ENCODE results near the gene TBCD.

Gene TBCD

DNA sequence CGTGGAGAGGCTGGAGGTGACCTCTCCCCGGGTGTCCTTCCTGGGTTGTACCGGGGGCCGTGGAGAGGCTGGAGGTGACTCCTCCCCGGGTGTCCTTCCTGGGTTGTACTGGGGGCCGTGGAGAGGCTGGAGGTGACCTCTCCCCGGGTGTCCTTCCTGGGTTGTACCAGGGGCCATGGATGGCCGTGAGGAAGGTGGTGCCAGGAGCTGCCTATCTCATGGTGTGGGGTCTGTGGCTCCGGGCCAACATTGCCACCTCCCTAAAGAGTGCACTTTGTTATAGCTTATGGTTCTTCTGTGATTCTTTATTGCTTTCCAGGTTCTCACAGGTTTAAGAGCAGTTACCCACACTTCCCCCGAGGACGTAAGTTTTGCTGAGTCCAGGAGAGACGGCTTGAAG, 174.2 kb downstream of the TBCD start:
- DNase-seq (ENCODE audit: low spot score) = no peak

GRCh38 chr17:82926716-82927115, 174.9 kb downstream of the TBCD start:
- no peak for DNase-seq (ENCODE audit: low spot score)

DNA sequence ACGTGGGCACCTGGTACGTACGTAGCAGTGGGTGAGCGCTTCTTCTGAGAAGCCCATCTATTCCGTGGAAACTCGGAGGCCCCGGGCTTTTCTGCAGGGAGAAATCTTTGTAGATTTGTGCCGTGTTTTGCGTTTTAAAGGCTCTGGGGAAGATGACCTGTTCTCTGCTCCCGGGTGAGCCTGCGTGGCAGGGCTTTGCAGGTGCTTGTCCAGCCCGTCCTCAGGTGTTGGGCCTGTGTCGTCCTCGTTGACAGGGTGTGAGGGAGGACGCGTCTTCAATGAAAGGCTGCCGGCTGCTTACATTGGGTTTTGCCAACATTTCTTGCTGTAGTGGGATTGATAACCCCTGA, 175.4 kb downstream of the TBCD start:
- no peak for DNase-seq (ENCODE audit: low spot score)

DNA sequence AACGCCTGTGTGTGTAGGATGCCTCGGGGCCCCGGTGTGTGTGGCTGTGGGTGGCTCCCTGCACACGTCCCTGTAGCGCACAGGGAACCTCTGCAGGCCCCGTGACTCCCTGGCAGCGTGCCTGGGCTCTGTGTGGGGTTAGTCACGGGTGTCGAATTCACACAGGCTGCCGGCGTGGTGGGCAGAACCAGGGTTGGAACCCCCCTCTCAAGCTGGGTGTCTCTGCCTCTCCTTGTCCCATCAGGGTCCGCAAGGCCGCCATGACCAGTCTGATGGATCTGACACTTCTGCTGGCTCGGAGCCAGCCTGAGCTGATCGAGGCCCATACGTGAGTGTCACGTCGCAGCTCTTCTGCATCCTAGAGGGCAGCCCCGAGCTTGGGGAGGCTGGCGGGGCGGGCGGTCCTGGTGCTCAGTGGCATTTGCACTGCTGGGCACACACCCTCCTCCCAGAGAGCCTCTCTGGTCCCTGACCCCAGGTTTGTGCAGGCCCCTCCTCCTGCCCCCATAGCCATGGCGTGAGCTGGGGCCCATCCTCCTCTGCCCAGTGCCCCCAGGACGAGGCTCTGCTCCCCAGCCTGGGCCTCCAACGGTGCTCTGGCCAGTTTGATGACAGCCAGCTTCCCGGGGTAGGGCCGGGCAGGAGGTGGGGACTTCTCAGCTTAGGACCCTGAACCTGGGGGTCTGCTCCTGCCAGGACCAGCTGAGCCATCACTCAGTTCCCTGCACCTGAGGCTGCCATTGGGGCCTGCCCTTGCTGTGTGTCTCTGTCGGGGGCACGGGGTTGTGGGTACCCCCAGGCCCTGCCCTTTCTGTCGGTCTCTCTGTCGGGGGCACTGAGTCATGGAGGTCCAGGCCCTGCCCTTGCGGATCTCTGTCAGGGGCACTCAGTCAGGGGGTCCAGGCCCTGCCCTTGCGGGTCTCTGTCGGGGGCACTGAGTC, 176.1 kb downstream of the TBCD start:
- DNase-seq (ENCODE audit: low spot score) = no peak

GRCh38 chr17:82929011-82929622, 177.3 kb downstream of the TBCD start:
- no peak for DNase-seq (ENCODE audit: low spot score)

GRCh38 chr17:82929676-82930042, 177.8 kb downstream of the TBCD start:
- no peak for DNase-seq (ENCODE audit: low spot score)

DNA sequence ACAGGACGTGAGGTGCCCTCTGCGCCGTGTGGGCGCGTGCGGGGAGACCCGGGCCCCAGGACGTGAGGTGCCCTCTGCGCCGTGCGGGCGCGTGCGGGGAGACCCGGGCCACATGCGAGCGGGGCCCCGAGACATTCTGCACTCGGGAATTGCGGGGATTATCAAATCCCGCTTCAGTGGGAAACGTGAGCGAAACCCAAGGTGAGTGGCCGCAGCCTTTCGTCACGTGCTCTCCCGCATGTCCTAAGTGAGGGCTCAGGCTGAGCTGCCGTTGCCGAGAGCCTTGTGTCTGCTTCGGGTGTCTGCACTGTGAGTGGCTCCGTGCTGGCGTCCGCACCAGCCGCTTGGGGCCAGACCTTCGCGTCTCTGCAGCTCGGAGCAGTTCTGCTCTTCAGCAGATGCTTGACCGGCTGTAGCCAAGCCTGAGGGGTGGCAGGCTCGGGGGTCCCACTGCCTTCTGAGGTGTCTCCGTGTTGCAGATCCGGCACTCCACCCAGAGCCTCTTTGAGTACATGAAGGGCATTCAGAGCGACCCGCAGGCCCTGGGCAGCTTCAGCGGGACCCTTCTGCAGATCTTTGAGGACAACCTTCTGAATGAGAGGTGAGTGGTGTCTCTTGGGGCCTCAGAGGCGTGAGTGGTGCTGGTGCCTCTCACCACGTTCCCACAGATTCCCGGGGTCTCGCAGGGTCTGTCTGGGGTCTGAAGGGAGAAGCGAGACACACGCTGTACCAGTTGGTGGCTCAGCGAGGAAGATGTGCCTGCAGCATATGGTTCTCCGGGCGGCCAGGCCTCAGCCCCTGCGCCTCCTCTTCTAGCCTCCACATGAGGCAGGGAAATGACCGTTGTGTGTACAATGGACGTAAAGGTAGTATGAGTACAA, 178.4 kb downstream of the TBCD start:
- no peak for DNase-seq (ENCODE audit: low spot score)

DNA sequence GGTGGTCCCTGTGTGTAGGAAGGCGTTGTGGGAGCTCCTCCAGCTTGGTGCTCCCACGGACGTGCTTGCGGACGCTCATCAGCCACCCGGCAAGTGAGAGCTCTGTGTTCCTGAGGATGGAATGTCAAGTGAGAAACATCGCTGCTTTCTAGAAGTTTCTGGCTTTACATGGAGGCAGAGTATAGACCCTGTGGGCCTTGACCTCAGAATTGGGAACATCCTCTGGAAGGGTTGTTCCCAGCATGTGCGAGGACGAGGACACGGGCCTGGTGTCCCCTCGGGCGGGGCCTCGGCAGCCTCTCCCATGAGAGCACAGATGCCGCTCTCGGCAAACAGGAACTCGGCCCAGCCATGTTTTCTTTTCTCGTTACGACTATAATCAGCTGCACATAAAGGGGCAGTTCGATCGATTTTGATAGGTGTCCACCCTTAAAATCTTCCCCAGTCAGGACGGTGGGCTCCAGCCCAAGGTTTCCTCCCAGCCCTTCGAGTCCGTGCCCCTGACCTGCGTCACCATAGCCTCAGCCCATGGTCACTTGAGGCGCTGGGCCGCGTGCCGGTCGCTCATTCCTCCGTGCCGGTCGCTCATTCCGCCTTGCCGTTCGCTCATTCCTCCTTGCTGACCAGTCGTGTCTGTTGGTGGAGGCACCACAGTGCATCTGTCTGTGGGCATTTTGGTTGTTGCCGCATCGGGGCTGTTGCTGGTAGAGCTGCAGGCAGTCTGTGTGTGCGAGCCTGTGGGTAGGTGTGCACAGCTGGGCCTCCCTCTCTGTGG, 179.2 kb downstream of the TBCD start:
- no peak for DNase-seq (ENCODE audit: low spot score)

GRCh38 chr17:82931699-82932517, 180.0 kb downstream of the TBCD start:
- peak; percentile 38 for DNase-seq (ENCODE audit: low spot score)

DNA sequence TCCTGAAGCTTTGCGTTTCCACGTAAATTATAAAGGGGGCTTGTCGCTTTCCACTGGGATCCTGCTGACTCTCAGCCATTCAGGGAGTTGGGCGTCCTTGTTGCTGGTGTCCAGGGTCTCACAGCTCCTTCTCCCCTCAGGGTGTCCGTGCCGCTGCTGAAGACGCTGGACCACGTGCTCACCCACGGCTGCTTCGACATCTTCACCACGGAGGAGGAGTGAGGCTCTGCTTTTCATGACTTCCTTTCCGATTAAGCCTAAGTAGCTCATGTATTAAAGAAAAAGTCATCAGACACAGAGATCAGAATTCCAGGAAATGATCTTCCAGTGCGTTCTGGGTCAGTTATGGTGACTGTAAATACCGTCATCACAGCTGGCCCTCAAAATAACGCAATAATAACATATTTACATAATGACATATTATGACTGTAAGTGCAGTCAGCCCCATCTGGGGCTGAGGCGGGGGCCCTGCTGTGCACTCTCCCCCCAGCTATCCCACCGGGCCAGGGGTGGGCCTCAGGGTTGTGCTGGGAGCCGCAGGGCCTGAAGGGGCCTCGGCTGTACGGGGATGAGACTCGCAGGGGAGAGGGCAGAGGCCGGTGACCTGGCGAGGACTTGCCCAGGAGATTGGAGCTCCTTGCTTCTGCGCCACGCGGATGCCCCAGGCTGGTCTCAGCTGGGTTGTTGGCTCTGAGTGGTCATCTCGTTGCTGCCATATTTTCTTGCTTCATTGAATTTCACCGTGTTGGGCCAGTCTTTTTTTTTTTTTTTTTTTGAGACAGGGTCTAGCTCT, 180.8 kb downstream of the TBCD start:
- DNase-seq (ENCODE audit: low spot score) = no peak

DNA sequence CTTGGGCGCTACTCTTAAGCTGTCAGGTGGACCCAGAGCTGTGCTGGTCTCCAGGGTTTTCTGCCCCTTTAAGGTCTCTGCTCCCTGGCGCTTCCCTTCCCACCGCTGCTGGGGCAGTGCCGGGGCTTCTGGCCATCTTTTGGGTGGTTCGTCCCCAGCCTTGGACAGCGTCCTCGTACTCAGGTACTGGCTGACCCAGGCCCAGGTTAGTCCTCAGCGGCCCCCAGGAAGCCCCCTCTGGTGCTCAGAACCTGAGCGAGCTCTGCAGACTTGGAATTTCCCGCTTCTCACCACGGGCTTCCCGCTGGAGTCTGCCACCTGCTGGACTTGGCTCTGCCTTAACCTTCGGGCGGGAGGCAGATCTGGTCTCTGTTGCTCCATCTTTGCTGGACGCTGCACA, 182.0 kb downstream of the TBCD start:
- DNase-seq (ENCODE audit: low spot score) = no peak

GRCh38 chr17:82935966-82936767, 184.3 kb downstream of the TBCD start:
- no peak for DNase-seq (ENCODE audit: low spot score)

DNA sequence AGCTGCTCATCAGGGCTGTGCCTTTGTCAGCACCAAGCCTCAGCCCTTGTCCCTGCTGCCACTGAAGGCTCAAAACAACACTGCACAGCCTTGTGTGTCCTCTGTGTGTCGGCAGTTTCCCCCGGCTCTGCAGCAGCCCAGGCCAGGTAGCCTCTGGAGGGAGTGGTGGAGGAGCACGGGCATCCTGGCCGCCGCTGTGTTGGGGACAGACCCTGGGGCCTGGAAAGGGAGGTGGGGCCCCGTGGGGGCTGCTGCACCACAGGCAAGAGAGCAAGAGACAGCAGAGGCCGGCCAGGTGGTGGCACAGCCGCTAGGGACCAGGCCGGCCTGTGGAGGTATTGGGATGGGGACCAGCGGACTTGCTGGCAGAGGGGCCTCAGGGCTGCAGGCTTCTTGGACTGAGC, 184.9 kb downstream of the TBCD start:
- no peak for DNase-seq (ENCODE audit: low spot score)

DNA sequence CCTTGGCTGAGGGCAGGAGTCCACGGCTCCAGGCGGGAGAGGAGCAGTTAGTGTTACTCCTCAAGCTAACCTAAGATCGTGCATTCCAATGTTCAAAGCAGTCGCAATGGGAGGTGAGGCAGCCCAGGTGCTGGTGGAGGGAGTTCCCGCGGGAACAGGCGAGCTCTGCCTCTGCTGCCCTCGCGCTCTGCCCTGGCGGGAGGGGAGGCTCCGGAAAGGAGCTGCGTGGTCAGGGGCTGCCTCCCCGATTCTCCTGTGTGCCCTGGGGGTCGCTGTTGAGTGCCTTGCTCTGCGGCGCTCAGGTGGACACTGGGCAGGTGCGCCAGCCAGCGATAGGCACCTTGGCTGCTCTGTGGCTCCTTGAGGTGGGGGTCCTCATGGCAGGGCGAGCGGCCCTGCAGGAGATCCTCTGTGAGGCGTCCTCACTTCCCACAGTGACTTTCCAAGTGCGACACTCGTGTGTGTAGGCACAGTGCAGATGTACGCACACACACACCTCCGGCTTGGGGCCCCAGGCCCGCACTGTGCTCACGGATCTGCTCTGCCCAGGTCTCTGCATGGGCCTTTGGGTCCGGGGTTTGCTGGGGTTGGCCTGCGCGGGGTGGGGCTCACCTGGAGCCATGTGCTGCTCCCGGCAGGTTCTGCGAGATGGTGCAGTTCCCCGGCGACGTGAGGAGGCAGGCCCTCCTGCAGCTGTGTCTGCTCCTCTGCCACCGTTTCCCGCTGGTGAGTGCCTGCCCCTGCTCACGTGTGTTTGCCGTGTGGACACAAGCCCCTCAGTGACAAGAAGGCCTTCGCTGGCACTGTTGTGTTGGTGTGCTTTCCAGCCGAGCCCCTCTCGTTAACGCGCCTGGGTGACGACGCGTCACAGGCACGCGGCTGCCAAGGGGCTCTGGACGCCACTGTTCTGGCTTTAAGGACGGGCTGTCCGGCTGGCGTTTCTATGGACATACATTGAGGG, 185.8 kb downstream of the TBCD start:
- no peak for DNase-seq (ENCODE audit: low spot score)

GRCh38 chr17:82938486-82938872, 186.6 kb downstream of the TBCD start:
- DNase-seq (ENCODE audit: low spot score) = no peak

- DNase-seq (ENCODE audit: low spot score) = no peak
These were observed 187.2 kb downstream of the TBCD start for GRCh38 chr17:82938873-82939620.

DNA sequence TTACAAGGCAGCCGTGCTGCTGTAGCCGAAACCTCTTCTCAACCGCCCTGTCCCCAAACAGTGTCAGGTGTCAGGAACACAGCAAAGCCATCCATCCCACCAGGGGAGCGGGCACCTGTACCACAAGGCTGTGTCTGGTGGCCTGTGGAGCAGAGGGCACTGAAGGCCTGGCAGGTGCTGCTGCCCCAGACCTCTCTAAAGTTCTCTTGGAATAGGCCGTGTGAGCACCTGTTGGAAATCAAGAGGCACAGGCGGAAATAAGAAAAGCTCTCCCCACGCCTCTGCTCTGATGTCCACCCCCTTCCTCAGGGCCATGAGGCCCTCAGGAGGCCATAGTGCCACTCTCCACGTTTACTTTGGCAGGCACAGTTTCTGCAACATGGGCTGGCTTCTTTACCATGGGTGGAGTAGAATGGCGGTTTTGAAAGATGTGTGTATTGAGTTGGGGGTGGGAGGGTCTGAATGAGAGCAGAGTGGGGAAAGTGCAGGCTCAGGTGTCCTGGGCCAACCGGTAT, 187.8 kb downstream of the TBCD start:
- no peak for DNase-seq (ENCODE audit: low spot score)
